Left lobe of liver (tissue), 2 donors: ENCODE results near the gene RERE. TPM values are rescaled to one million over a fixed set of nuclear protein-coding genes. Genes with fewer than 3 reads are reported as not detected.
"Not testable (repeated sequence)": the region's sequence is repeated elsewhere in the genome, so short reads cannot be mapped to it uniquely, and the experiment has no call there.

ENCODE experiments used
- ATAC-seq: fragments of 200-7000 bp; cut with Tn5 transposase; one replicate; pipeline ENCODE4 v1.9.1; 2020; ENCODE audit warnings: mild to moderate bottlenecking, moderate library complexity
- DNase-seq: peaks from one replicate; pipeline ENCODE4 v3.0.0-alpha.2; 2020; ENCODE audit warnings: low spot score
- total RNA-seq: library from RNA; stranded (reverse); gene quantifications from one replicate; pipeline ENCODE4 v1.2.1, GENCODE V29; 2021
- donor health status: DM: no; HTN: no; CAD: no; lungs with moderate emphysema.
- donor health status: DM: no; HTN: yes; CAD: no.

The RERE gene
- total RNA-seq, 1 donor from 2014 or later: 30.9 TPM

DNA sequence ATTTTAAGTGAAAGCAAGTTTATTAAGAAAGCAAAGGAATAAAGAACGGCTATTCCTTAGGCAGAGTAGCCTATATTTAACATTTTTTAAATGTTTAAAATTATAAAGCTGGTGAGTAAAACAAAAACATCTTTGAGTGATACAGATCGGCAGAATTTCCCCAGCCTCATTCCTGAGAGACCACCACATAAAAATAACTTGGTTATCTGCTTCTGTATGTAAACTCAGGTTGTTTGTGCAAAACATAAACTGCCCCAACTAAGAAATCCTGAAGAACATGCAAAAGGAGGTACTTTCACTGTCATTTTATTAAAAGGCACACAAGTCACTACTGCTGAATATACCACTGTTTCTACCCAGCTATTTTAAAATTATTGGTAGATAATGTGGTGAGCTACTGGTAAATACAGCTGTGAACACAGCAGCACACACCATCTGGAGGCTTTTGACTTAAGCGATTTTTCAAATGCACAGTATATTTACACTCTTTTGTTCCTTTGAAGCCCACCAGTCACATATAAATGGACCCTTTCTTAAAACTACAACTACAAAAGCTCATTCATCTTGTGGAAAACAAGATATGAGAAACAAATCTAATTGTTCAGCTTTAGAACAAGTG, 119.3 kb downstream of the RERE start:
- DNase-seq (no peak), ATAC-seq (no peak)

DNA sequence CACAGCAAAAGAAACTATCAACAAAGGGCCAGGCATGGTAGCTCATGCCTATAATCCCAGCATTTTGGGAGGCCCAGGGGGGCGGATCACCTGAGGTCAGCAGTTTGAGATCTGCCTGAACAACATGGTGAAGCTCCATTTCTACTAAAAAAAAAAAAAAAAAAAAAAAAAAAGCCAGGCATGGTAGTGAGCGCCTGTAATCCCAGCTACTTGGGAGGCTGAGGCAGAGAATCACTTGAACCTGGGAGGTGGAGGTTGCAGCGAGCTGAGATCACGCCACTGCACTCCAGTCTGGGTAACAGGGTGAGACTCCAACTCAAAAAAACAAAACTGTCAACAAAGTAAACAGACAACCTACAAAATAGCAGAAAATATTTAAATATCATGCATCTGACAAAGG, 122.0 kb downstream of the RERE start:
- DNase-seq, ATAC-seq: not testable (repeated sequence)

DNA sequence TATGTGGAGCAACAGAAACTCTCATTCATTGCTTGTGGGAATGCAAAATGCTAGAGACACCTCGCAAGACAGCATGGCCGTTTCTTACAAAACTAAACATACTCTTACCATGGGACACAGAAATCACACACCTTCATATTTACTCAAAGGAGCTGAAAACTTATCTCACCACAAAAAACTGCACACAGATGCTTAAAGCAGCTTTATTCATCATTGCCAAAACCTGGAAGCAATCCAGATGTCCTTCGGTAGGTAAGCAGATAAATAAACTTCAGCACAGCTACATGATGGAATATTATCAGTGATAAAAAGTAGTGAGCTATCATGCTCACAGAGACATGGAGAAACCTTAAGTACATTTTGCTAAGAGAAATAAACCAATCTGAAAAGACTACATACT, 124.3 kb downstream of the RERE start:
- ATAC-seq: no peak
- DNase-seq: no peak

DNA sequence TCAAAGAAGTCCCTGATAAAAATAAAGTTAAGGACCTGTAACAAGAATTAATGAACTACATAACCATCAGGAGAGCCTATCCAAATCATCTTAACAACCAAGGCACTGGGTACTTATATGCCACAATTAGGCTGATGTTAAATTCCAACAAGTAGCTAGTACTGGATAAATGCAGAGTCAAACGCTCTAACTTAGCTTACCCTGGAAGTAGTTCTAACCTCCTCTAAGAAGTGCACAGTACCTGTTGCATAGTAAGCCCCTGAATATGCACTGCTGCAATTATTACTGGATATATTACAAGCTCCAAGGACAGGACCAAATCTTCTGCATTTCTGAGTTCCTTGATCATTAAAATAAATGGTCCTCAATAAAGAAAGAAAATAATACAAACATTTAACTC, 125.8 kb downstream of the RERE start:
- ATAC-seq (no peak), DNase-seq (no peak)

DNA sequence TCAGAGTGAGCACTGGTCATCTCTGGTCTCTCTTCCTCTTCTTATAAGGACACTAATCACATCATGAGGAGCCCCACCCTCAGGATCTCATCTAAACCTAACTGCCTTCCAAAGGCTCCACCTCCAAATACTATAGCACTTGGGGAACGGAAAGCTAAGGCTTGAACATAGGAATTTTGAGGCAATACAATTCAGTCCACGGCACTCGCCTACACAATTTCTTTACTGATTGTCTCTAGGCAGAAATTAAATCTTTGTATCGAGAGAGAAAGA, 127.3 kb downstream of the RERE start:
- ATAC-seq (no peak), DNase-seq (no peak)

GRCh38 chr1:8689431-8690252, 127.8 kb downstream of the RERE start:
- DNase-seq (no peak), ATAC-seq (no peak)

DNA sequence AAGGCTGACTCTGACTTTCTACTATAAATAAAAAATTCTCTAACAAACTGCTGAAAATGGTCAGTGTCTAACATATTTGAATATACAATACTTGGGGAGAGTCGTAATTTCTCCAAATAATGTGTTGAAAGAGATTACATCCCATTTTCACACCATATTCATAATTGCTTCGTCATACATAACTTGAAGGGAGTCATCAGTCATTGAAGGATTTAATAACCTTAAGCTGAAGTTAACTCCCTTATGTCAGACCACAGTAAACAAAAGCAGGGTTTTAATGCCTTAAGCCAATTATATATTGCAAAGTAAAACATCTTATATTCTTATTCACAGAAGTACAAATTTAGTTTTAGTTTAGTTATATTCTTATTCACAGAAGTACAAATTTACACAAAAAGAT, 129.9 kb downstream of the RERE start:
- no peak for DNase-seq
- no peak for ATAC-seq

DNA sequence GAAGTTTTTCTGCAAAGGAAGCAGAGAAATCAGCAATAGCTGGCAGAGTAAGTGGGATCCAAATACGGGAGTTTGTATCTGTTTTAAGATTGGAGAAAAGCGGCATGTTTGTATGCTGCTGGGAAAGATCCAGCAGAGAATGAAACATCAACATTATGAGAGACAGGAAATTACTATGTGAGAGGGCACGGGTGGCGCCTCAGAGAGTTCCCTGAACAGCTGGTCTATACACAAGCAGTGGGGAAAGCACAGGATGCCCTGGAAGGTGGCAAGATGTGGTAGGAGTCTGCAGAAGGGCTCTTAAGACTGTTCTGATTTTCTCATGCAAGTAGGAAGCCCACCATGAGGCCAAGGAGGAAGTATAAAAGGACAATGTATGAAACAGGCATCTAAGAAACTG, 130.4 kb downstream of the RERE start:
- DNase-seq: no peak
- ATAC-seq: no peak

DNA sequence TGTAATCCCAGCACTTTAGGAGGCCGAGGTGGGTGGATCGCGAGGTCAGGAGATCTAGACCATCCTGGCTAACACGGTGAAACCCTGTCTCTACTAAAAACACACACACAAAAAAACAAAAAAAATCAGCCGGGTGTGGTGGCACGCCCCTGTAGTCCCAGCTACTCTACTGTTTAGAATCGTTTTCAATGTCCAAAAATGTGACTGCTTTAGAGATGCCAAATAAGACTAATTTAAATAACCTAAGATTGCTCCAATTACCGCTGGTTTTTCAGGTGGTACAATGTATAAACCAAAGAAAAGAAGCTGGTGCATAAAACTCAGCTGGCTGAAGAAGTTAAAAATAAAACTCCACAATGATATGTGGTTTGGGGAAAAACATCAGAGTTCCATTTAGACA, 132.0 kb downstream of the RERE start:
- DNase-seq: no peak
- no peak for ATAC-seq

GRCh38 chr1:8684590-8684989, 132.8 kb downstream of the RERE start:
- ATAC-seq (no peak), DNase-seq (no peak)

DNA sequence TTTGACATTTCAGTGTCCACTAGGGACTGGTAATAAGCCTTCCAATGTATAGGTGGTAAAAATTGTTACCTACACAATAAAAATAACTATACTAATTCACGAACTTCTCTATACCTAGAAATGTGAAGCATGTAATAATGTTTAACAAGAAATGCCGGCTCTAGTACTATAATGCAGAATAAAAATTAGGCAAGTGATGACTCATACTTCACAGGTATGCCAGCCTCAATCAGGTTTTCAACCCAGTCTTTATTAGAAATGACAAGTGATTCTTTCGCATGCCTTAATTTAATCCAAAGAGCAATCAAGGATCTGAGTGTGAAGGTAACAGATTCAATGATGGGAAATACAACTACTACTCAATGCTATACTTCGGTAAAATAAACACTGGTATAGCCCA, 134.9 kb downstream of the RERE start:
- no peak for ATAC-seq
- DNase-seq: no peak

GRCh38 chr1:8681911-8682310, 135.5 kb downstream of the RERE start:
- ATAC-seq: no peak
- DNase-seq: no peak

DNA sequence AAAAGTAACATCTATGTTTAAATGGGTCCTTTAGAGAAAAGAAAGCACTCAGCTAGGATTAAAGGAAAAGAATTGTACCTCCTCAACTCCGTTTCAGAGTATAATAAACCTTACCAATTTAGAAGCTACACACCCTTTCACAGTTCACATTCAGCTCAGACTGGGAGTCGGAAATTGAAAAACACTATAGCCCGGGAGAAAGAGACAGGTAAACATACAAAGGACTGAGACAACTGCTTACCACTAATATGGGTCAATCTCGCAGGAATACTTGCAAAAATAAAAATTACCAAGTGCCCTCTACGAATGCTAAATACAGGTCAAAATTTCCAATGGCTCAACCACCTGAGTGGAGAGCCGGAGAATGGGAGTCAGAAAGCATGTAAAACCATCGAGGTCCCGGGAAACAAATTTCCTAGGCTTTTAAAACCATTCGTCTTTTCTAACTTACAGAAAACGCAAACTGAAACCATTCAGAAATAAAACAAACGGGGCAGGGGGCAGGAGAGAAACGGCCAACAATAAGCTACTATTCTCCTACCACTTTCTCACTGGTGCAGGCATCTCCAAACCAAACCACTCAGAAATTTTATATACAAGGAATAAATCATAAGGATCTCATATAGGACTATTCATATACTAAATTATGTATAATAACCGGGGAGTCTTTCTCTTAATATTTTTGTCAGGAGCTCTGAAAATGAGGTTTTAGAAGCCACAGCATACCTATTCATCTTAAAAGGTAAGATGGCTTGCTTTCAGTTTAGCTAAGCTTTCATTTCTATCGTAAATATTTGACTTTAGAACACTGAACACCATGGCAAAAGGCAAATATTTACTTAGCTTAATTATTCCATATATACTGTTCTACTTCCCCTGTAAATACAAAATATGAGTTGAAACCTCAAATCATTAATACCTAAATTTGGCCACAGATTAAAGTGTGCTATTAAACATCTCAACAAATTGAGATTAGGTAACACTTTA, 136.5 kb downstream of the RERE start:
- DNase-seq (no peak), ATAC-seq (peak; percentile 65)

- DNase-seq (no peak), ATAC-seq (peak; percentile 37)
These were observed 137.3 kb downstream of the RERE start for GRCh38 chr1:8679929-8680663.

- ATAC-seq (no peak), DNase-seq (no peak)
These were observed 138.0 kb downstream of the RERE start for GRCh38 chr1:8679395-8679800.

GRCh38 chr1:8678673-8679394, 138.6 kb downstream of the RERE start:
- DNase-seq (no peak), ATAC-seq (no peak)

- ATAC-seq: no peak
These were observed 139.7 kb downstream of the RERE start for GRCh38 chr1:8677782-8678181.

DNA sequence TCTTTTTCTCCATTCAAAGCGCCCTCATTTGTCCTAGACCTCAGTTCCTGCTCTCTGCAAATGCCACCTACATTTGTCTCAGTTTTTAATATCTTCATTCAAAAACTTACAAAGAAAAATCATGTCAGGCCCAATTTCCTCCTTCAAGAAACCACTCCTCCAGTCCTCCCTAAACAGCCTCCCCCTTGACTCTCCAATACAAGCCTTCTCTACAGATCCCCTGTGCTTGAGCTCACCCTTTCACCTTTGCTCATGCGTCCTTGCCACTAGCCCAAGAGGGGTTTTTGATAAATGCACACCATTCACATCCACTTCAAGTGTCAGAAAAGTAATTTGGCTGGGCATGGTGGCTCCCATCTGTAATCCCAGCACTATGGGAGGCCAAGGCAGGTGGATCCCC, 140.6 kb downstream of the RERE start:
- no peak for DNase-seq
- no peak for ATAC-seq

More at GRCh38 chr1:8677782-8678181, 139.7 kb downstream of the RERE start:
- DNase-seq: no peak

DNA sequence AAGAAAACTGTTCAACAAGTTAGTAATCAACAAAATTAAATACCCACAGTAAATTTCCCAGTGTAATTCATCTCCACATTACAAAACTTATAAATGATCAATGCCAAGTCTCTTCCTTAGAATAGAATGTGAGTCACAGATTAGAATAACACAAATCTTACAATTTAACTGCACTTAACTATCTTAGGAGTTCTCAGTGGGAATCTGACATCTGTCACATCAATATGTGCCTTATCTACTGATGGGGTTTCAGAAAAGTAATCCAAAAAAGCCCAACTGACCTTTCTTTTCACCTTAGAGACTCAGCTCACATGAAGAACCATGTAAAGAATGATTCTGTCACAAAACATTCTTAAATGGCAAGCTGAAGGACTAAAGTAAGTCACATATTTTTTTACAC, 141.4 kb downstream of the RERE start:
- DNase-seq (no peak), ATAC-seq (no peak)

- no peak for DNase-seq
- no peak for ATAC-seq
These were observed 142.5 kb downstream of the RERE start for GRCh38 chr1:8674912-8675311.
